Stimulated activated CD4-positive, alpha-beta T cell treated with anti-CD3 and anti-CD28 coated beads, Interleukin-15, amount 100 ng/mL, for 48 hours (primary cell): ENCODE measurements around the gene FAIM2.

ENCODE experiments used
- DNase-seq, 2 donors: peaks; one replicate each; pipeline ENCODE4 v3.0.0-alpha.2; 2020; ENCODE audit warnings: low read depth in 2 of 2

Gene FAIM2

DNA sequence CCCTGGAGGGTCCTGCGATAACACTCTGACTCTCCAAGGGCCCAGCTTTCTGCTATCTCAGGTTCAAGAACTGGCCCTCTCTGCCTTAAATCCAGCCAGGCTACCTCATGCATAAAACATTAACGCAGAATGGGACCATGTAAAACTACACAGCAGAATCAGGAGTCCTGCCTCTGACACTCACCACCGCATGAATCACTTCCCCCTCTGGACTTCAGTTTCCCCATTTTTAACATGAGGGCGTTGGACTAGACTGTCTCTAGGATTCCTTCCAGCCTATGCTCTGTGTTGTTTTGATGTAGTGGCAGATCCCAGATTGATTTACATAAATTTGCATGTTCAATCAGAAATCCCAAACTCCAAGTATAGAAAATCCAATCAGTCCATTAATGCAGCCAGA, 78.8 kb downstream of the FAIM2 start:
- DNase-seq: no peak

DNA sequence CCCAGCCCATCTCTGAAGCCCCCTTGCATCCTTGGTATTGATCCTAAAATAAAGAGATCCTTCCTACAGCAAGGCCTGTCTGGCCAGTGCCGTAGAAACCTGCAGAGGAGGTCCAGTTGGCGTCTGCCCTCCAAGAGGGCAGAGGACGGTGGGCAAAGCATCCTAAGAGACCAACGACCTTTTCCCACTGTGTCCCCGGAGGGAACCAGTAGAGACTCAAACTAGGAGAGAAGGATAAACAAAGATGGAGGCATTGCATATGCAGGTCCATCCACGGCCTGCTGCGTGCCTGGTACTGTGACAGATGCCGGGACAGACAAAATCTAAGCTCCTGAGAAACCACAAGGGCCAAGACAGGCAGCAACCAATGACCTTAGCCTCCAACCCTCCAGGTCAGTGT, 79.3 kb downstream of the FAIM2 start:
- DNase-seq: no peak

DNA sequence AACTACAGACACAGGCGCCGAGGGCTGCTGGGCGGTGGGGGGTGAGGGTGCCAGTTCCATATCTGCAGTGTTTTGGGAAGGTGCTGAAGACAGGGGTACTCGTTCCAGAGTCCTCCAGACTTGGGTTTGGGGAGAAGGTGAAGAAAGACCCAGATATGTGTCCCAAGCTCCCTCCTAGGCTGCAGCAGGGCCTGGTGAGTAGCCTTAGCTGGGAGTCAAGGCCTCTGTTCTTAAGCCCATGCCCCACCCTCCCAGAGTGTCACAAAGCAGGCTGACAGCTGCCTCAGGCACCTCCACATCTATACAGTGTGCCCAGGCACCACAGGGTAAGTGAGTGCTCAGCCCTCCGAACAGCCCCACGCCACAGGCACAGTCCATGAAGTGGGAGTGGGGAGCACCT, 79.7 kb downstream of the FAIM2 start:
- no peak for DNase-seq

GRCh38 chr12:49823350-49823749, 80.3 kb downstream of the FAIM2 start:
- no peak for DNase-seq

DNA sequence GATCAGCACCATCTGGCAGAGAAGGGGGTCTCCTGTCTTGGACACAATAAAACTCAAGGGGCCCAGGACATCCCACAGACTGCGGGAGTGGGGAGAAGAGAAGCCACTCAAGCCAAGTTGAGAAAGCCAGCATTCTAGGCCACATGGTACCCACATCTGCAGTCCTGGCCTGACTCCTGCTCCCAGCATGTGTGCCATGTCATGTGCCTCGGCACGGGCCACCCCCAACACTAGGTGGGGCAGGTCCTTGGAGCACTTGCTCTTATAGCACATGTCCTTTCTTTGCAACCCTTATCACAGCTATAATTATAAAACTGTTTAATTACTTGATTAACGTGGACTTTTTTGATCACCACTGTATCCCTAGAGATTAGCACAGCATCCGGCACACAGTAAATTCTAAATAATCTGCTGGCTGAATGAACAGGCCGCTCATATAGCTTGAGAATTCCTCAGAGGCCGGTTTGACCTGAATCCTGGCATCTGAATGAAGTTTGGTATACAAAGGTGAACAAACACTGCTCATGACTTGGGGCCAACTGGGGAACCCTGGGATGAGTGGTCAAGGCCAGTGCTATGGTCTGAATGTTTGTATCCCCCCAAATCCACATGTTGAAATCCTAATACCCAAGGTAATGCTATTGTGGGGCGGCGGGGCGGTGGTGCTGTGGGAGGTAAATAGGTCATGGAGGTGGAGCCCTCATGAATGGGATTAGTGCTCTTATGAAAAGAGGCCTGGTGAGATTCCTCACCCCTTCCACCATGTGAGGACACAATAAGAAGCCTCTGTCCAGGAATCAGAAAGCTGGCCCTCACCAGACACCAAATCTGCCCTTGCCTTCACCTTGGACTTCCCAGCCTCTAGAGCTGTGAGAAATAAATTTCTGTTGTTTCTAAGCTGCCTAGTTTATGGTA, 82.1 kb downstream of the FAIM2 start:
- no peak for DNase-seq

DNA sequence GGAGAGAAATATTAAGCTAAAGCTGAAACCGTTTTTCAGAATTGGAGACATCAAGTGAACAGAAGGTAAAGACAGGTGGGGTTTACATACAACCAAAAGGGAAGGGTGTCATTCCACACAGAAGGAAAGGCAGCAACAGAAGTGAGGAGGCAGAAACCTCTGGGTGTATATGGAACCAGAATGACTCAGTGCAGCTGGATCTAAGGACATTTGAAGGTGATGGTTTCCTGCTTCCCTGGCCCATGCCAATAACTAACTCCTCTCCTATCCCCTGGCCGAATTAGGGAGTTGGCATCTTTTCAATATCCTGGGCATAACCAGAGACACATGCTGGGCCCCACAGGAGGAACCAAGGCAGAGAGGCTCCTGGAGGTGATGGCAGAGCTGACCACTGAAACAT, 83.9 kb downstream of the FAIM2 start:
- no peak for DNase-seq

DNA sequence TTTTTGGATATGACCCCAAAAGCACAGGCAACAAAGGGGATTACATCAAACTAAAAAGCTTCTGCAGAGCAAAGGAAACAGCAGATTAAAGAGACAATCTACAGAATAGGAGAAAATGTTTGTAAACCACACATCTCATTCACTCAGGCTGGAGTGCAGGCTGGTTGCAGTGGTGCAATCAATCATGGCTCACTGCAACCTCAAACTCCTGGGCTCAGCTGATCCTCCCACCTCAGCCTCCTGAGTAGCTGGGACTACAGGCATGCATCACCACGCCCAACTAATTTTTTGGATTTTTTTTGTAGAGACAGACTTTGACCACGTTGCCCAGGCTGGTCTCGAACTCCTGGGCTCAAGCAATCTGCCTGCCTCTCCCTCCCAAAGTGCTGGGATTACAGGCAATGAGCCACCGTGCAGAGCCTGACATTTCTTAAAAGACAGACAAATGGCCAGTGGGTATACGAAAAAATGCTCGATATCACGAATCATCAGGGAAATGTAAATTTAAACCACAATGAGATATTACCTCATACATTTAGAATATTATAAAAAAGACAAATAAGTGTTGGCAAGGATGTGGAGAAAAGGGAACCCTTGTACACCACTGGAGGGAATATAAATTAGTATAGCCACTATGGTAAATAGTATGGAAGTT, 85.3 kb downstream of the FAIM2 start:
- DNase-seq: no peak
